A673 (cell line): Measurements from ENCODE around the gene SLC48A1.

Experiments used
- EZH2 ChIP-seq: fragments of 200-600 bp; sonication (generic); IDR thresholded peaks from 2 replicates; pipeline ENCODE4 v1.6.1; 2017; ENCODE audit warnings: borderline replicate concordance, low read depth, mild to moderate bottlenecking, mixed read lengths, antibody characterized with exemption, low read length; ENCODE audit not compliant: poor library complexity, severe bottlenecking
- TF ChIP-seq, protein P1 (sequence below): fragments of 300-800, 200-600 bp; sonication (generic); conservative IDR thresholded peaks from 2 replicates; pipeline ENCODE4 v1.5.1; 2017; ENCODE audit warnings: low read depth, mild to moderate bottlenecking, antibody characterized with exemption, low read length, moderate library complexity, mixed read lengths

DNA sequence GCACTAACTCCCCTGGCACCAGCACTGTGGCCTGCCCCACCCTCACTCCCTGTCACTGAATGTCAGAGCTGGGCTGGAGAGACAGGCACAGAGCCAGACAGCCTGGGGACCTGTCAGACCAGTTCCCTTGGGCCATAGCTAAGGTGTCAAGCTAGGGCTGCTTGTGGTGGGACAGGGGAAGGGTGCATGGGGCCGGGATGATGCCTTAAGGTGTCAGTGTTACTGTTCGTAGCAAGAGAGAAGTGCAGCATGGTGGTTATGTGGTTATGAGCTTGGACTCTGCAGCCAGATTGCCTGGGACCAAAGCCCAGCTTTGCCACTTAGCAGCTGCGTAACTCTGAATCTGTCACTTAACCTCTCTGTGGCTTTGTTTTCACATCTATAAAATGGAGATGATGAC, 18.2 kb upstream of the SLC48A1 start:
- TF ChIP-seq, protein P1, sequence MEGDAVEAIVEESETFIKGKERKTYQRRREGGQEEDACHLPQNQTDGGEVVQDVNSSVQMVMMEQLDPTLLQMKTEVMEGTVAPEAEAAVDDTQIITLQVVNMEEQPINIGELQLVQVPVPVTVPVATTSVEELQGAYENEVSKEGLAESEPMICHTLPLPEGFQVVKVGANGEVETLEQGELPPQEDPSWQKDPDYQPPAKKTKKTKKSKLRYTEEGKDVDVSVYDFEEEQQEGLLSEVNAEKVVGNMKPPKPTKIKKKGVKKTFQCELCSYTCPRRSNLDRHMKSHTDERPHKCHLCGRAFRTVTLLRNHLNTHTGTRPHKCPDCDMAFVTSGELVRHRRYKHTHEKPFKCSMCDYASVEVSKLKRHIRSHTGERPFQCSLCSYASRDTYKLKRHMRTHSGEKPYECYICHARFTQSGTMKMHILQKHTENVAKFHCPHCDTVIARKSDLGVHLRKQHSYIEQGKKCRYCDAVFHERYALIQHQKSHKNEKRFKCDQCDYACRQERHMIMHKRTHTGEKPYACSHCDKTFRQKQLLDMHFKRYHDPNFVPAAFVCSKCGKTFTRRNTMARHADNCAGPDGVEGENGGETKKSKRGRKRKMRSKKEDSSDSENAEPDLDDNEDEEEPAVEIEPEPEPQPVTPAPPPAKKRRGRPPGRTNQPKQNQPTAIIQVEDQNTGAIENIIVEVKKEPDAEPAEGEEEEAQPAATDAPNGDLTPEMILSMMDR = no peak
- TF ChIP-seq EZH2 = no peak
